ENCODE measurements around the gene GALNT18. TPM values are rescaled to one million over a fixed set of nuclear protein-coding genes. Genes with fewer than 3 reads are reported as not detected.

GALNT18 gene
- total and polyA plus RNA-seq, 2 of the 4 experiments (the other 2 are of a cell fraction), result 9.5 to 11.3 TPM

- Histone ChIP-seq H3K36me3 (ENCODE audit: control insufficient read depth, insufficient read depth, low read length) (no peaks in the 10 kb centered on the region), H3K9me3 (ENCODE audit: control insufficient read depth, insufficient read depth, low read length) (no peaks in the 10 kb centered on the region), H3K27ac (ENCODE audit: insufficient read depth, low read length) (no peak overlapping the region), H4K91ac (ENCODE audit: insufficient read depth, low read depth, low read length) (no peak overlapping the region), H3K9me1 (ENCODE audit: insufficient read depth, low read length) (peaks cover 17% of the 10 kb centered on the region), H2BK5ac (ENCODE audit: low read depth, low read length, poor library complexity, severe bottlenecking) (no peak overlapping the region), H2AK5ac (ENCODE audit: low read depth, low read length) (no peak overlapping the region), H2AK9ac (replicated peaks; ENCODE audit: low read depth, low read length, poor library complexity) (no peak overlapping the region), H3K4me3 (ENCODE audit: insufficient read depth, low read depth, low read length) (no peak overlapping the region), H4K20me1 (ENCODE audit: insufficient read depth, low read length) (no peaks in the 10 kb centered on the region), H2AFZ (replicated peaks; ENCODE audit: low read length, poor library complexity) (no peak overlapping the region), H4K8ac (ENCODE audit: low read depth in 2 of 2, low read length in 2 of 2) (no peak overlapping the region), H3K9ac (ENCODE audit: low read depth, low read length) (no peak overlapping the region), H3K27me3 (ENCODE audit: control insufficient read depth, insufficient read depth, low read length) (peaks cover 2% of the 10 kb centered on the region; the same call in 1 of the 2 replicates), H3K23ac (ENCODE audit: low read depth, low read length) (no peak overlapping the region), H2BK120ac (ENCODE audit: low read depth, low read length) (no peak overlapping the region), H3K56ac (ENCODE audit: extremely low read depth, insufficient read depth, low read length) (no peak overlapping the region), H2BK20ac (ENCODE audit: low read depth, low read length) (no peak overlapping the region), H3K18ac (ENCODE audit: low read depth, low read length) (no peak overlapping the region), H3K14ac (replicated peaks; ENCODE audit: low read depth, low read length) (no peak overlapping the region), H2BK15ac (ENCODE audit: low read depth, low read length) (no peak overlapping the region), H3K4me2 (ENCODE audit: low read depth, low read length) (no peak overlapping the region), H3K4me1 (ENCODE audit: control insufficient read depth, insufficient read depth, low read length) (peaks cover 17% of the 10 kb centered on the region), H3K4ac (ENCODE audit: low read depth, low read length) (no peak overlapping the region), H4K5ac (ENCODE audit: low read depth, low read length) (no peak overlapping the region), H3K79me1 (ENCODE audit: low read depth in 1 of 2, low read length in 2 of 2) (no peaks in the 10 kb centered on the region)
- BruUV-seq (replicated peaks), result no TSS peak
- ATAC-seq (ENCODE audit: low read depth) (no peak), DNase-seq (no peak)
- 43% methylated on average over 1 of the region's 2 CpGs; no CpG with 5 or more reads in 1 of the 2 experiments for WGBS, 2 experiments (ENCODE audit: extremely low coverage in 2 of 2, insufficient read length in 1 of 2)
- TF ChIP-seq MAFK (IDR thresholded peaks at IDR 0.05; ENCODE audit: low read depth, low read length) (no peak), RCOR1 (IDR thresholded peaks at IDR 0.05; ENCODE audit: insufficient replicate concordance, low read length) (no peak)
- TF ChIP-seq, protein P1, sequence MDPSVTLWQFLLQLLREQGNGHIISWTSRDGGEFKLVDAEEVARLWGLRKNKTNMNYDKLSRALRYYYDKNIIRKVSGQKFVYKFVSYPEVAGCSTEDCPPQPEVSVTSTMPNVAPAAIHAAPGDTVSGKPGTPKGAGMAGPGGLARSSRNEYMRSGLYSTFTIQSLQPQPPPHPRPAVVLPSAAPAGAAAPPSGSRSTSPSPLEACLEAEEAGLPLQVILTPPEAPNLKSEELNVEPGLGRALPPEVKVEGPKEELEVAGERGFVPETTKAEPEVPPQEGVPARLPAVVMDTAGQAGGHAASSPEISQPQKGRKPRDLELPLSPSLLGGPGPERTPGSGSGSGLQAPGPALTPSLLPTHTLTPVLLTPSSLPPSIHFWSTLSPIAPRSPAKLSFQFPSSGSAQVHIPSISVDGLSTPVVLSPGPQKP (IDR thresholded peaks at IDR 0.05; ENCODE audit: borderline replicate concordance, low read depth, low read length), result no peak
- dilution Hi-C loops (cut with HindIII; ENCODE audit: low sequenced_read_pairs, unreplicated experiment), result no loop called here
- intact Hi-C loops (cut with micrococcal nuclease), result no loop called here
- in situ Hi-C loops (cut with MboI; ENCODE audit: low sequenced_read_pairs), result no loop called here
- CTCF ChIA-PET, result no interaction called here
- POLR2A ChIA-PET (ENCODE audit: unreplicated experiment), result no interaction called here
These were observed 175.2 kb downstream of the GALNT18 start for GRCh38 chr11:11446564-11446963.

Measured in IMR-90 (cell line).